Upper lobe of left lung (tissue), 4 donors: ENCODE results near the gene MYG1.
A peak's percentile ranks its signal among the peaks of the same experiment; 100 is the strongest.

Source experiments
- CTCF ChIP-seq, 6 experiments: fragments of 450-650 bp in 4 of 6; fragments of 200-600 bp in 2 of 6; sonication (generic) in 2 of 6; IDR thresholded peaks; one replicate each; pipeline ENCODE4 v1.5.1; 2016 to 2019; ENCODE audit warnings: antibody characterized with exemption in 6 of 6
- EP300 ChIP-seq, 4 donors: sonication (generic); formaldehyde crosslinking; IDR thresholded peaks; one replicate each; pipeline ENCODE4 v1.5.1; 2017; ENCODE audit warnings: antibody characterized with exemption in 4 of 4, control low read depth in 2 of 4
- POLR2A ChIP-seq, 4 donors: fragments of 450-650 bp; IDR thresholded peaks; one replicate each; pipeline ENCODE4 v1.5.1; 2016 to 2017; ENCODE audit warnings: antibody characterized with exemption in 4 of 4, mild to moderate bottlenecking in 2 of 4

- TF ChIP-seq CTCF (IDR thresholded peaks at IDR 0.05) (peak; percentile 76 to 95 (median 88)), EP300 (IDR thresholded peaks at IDR 0.05) (peak in 1 of 4 donors; percentile 43), POLR2A (IDR thresholded peaks at IDR 0.05) (peak in 1 of 4 donors; percentile 21)
Observed at GRCh38 chr12:53352331-53353256, 53.1 kb downstream of the MYG1 start.
